AG09309 (cell line): ENCODE measurements around the gene CTCF.

Experiments used
- DNase-seq: peaks from one replicate; pipeline ENCODE4 v3.0.0-alpha.2; 2010; ENCODE audit warnings: low read depth
- H3K4me3 ChIP-seq: 2 replicates; pipeline ENCODE4 v1.5.1; 2011; ENCODE audit warnings: mild to moderate bottlenecking, low read depth, low read length, moderate library complexity; ENCODE audit not compliant: control insufficient read depth
- CTCF ChIP-seq: IDR thresholded peaks from 2 replicates; pipeline ENCODE4 v1.5.1; 2011; ENCODE audit warnings: mild to moderate bottlenecking, low read depth, low read length, inconsistent platforms; ENCODE audit not compliant: insufficient read depth, control insufficient read depth; ENCODE audit errors: missing control alignments

The CTCF gene

GRCh38 chr16:67660564-67661028 lies 98.3 kb downstream of the CTCF start, which contains the start of gene PARD6A:
Gene PARD6A, plus strand, starts transcription at chr16:67660960. Its CDS starts 79 bp downstream, at chr16:67661039.
- DNase-seq, result peak; percentile 72
- TF ChIP-seq CTCF, result no peak

GRCh38 chr16:67661101-67661761 lies 98.9 kb downstream of the CTCF start:
- H3K4me3 ChIP-seq, result peak overlapping the region; percentile 87
- TF ChIP-seq CTCF, result no peak
- no peak for DNase-seq

More at GRCh38 chr16:67660564-67661028, 98.3 kb downstream of the CTCF start, which contains the start of gene PARD6A:
- H3K4me3 ChIP-seq, result peak within 1 kb of the TSS; percentile 87

GRCh38 chr16:67661886-67662652 lies 99.7 kb downstream of the CTCF start:
- no peak overlapping the region for H3K4me3 ChIP-seq
- no peak for TF ChIP-seq CTCF
- DNase-seq, result no peak

GRCh38 chr16:67662653-67663010 lies 100.3 kb downstream of the CTCF start:
- TF ChIP-seq CTCF, result no peak
- no peak overlapping the region for H3K4me3 ChIP-seq
- no peak for DNase-seq

GRCh38 chr16:67663151-67663876 lies 101.0 kb downstream of the CTCF start:
- DNase-seq, result no peak
- H3K4me3 ChIP-seq, result no peak overlapping the region
- TF ChIP-seq CTCF, result peak; percentile 27

- DNase-seq, result no peak
- no peak overlapping the region for H3K4me3 ChIP-seq
- TF ChIP-seq CTCF, result no peak
These were observed 101.5 kb downstream of the CTCF start for GRCh38 chr16:67663877-67664222.
